ENCODE data around the gene MBTPS1.
A peak's percentile ranks its signal among the peaks of the same experiment; 100 is the strongest.

Gene MBTPS1

DNA sequence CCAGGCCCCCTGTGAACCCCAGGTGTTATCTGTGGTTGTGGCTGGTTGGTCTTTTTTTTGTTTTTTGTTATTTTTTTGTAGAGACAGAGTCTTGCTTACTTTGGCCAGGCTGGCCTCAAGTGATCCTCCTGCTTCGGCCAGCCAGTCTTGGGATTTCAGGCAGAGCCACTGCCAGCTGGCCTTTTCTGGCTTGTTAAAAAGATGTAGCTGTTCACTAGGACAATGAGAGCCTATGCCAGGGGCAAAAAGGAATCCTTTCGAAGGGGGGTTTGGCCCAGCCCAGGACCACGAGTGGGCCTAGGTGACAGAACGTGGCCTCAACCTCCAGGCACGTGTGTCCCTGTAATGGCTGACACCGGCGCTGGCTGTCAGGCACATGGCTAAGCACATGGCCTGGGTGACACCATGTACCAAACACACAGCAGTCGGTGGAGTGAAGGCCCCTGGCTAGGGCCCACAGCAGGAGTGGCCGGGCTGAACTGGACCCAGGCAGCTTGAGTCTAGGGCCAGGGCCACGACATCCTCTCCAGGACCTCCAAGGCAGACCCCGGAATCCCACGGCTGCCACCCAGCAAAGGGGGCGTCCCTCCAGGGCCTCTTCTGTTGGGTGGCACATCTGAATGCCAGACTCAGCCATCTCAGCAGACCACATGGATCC, 67.2 kb downstream of the MBTPS1 start:
- no peak for DNase-seq

- DNase-seq: no peak
These were observed 67.9 kb downstream of the MBTPS1 start for GRCh38 chr16:84048871-84049270.

DNA sequence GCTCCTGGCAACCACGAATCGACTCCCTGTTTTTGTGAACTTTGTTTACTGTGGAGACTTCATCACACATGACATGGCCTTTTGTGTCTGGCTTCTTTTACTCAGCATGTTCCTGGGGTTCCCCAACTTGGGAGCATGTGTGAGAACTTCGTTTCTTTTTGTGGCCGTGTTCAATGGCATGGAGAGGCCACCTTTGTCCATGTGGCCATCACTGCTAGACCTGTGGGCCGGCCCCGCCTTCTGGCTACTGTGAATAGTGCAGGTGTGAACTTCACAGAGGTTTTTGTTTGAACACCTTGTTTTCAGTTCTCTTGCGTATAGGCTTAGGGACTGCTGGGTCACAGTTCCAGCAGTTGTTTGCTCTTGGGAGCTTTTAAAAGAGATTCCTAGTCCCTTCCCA, 68.5 kb downstream of the MBTPS1 start:
- peak in 1 of 2 experiments; percentile 8 for DNase-seq

DNA sequence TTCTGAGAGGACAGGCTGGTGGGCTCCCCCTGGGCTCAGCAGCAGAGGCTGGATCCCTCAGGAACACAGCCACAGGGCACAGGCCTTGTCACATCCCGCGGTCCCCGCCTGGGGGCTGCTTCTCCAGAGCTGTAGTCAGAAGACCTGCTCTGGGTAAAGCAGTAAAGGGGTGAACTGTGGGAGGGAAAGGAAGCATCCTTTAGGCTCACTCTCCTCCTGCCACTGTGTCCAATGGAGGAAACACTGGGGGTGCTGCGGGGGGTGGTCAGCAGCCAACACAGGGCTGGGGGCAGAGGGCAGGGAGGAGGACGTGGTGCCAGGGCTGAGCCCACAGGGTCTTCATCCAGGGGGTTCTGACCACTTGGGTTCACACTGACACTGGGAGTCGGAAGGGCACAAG, 69.1 kb downstream of the MBTPS1 start:
- DNase-seq: no peak

DNA sequence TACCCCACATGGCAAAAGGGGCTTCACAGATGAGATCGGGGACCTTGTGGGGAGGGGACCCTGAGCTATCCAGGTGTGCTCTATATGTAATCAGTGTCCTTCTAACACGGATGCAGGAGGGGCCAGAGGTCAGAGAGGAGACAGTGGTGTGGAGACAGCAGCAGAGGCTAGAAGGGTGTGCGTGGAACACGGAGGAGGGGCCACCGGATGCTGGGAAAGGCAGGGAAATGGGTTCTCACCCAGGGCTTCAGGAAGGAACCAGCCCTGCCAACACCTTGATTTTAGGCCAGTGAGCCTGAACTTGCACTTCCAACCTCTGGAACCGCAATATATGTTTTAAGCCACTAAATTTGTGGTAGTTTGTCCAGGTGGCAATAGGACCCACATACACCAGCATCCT, 69.5 kb downstream of the MBTPS1 start:
- no peak for DNase-seq

- DNase-seq: no peak
These were observed 70.8 kb downstream of the MBTPS1 start for GRCh38 chr16:84045818-84046470.

DNA sequence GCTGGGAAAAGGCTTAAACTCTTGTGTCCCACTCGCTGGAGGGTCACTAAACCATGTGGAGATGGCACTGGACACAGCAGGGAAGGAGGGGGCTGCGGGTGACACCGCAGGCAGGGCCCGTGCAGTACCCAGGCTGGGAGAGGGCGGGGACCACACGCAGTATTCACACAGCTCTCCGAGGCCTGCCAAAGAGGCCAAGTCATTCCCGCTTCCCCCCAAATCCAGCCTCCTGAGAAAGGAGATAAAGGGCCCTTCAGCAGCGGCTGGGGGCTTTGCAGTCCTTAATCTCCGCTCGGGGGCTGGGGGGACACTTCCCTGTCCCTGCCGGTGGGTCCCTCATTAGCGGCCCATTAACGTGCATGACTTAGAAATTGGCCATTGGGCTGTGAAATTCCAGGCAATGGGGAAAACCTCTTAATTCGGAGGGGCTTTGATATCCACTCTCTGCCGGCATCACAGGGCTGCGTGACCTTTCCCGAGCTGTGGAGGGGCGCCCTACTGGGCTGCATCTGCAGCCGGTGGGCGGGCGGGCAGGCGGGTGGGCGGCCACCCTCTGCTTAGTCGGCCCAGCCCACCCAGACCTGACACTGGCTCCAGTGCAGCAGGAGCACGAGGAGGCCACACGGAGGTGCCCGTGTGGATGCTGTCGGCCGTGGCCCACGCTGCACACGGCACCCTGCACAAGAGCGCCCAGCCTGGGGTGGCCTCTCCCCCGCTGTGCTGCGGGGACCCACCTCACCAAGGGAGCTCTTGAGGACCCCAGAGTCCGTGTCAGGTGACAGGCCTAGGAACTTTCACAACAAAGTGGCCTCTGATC, 71.5 kb downstream of the MBTPS1 start:
- DNase-seq: no peak

DNA sequence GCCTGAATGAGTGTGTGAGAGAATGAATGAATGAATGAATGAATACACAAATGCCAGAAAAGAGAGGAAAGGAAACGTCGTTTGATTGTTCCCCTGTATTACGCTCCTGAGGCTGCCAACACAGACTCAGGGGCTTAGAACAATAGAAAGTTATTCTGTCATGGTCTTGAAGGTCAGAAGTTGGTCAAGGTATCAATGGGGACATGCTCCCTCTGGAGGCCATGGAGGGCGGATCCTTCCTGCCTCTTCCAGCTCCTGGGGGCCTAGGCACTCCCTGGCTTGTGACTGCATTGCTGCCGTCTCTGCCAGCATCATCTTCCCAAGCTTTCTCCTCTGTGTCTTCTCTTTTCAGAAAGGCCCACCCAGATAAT, 72.6 kb downstream of the MBTPS1 start:
- DNase-seq: no peak

- DNase-seq: no peak
These were observed 73.1 kb downstream of the MBTPS1 start for GRCh38 chr16:84043486-84044117.

DNA sequence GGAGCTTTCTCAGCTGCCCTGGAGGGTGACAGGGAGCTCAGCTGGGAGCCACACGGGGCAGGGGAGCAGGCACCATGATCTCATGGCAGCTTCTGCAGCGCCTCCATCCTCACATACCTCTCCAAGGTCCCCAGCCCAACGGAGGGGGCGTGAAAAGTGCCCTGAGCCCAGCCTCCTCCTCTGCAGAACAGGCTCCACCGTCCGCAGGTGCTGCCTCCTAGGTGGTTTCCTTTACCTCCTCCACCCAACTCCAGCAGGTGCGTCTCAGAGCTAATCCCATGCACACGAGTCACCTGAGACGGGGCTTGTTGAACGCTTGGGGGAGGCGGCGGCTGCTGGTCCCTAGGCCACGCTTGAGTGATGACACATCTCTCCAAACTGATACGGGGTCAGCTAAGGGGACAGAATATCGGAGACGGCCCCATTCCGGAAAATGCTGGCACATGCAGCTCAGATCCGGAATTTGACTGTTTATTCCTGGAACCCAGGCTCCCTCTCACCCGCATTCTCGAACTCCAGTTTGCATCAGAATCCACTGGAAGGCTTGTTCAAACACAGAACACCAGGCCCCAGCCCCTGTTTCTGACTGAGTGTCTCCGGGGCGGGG, 73.8 kb downstream of the MBTPS1 start:
- DNase-seq: peak in 1 of 2 experiments; percentile 38

DNA sequence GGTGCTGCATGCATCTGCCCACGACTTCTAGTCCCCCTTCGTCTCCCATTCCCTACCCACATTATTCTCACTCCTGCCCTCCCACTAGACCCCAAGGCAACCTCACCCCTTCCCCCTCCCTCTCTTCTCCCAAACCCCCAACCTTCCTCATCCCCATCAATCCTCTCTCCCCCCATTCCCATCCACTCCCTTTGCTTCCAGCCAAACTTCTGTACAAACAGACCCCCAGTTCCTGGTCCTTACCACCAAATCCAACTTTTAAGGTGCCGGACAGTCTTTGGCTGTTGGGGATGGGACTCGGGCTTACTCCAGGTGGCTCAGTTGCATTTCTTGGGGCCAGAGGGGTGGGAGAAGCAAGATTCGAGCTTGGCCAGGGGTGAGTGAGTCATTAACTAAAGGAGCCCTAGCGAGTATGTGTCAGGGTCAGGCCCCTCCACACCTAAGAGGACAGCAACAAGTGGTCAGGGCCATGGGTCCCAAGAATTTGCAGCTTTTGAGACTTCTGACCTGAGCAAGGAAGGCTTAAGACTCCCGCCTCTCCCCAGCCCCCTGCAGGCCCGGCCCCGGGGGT, 74.3 kb downstream of the MBTPS1 start, which contains the start of gene SLC38A8:
Gene SLC38A8 (minus strand): TSS at position 488 of the 571 bp plus-strand sequence. CDS start 638 bp downstream, outside the sequence.
- DNase-seq: no peak

DNA sequence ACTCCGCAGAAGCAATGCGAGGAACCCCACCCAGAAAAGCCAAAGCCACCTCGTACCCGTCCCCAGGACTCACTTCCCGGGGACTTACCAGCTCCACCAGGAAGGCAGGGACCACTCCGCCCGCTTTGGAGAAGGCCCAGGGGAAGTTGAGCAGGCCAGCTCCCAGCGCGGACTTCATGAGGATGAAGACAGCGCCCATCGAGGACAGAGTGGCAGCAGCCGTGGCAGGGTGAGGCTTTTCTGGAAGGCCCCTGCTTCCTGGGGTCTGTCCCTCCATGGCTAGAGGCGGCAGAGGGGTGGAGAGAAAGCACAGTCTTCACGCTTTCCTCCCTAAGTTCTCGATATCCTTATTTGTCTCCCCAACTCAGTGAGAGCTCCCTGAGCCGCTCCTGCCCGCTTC, 74.9 kb downstream of the MBTPS1 start:
- no peak for DNase-seq

GRCh38 chr16:84040823-84041820, 75.6 kb downstream of the MBTPS1 start:
- no peak for DNase-seq

GRCh38 chr16:84040226-84040822, 76.4 kb downstream of the MBTPS1 start:
- DNase-seq: no peak

DNA sequence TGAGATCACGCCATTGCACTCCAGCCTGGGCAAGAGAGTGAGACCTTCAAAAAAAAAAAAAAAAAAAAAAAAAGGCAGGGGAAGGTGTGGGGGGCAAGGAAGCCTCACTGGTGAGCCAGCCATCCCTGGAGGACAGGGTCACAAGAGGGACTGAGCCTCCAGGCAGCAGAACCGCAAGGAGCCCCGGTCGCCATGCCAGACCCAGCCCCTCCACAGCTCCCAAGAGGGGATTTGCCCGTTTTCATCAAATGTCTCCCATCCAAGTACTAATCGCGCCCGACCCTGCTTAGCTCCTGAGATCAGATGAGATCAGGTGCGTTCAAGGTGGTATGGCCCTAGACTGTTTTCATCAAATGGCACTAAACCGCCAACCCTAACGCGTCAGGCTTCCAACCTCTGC, 77.0 kb downstream of the MBTPS1 start:
- no peak for DNase-seq

DNA sequence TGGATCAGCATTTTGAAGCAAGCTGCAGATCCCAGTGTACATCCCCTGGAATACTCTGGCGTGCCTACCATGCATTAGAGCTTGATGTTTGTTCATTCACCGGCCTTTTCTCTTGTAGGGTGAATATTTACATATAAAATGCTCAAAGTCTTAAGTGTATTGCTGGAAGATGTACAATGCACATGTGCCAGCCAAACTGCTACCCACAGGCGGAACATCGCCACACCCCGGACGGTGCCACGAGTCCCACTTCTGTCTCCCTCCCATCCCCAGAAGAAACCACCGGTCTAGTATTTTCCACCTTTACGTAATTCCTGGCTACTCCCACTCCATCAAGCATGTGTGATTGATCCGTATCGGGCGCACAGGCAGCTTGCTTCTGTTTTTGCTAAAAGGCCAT, 78.3 kb downstream of the MBTPS1 start:
- no peak for DNase-seq

- peak in 1 of 2 experiments; percentile 9 for DNase-seq
These were observed 79.7 kb downstream of the MBTPS1 start for GRCh38 chr16:84036982-84037425.

DNA sequence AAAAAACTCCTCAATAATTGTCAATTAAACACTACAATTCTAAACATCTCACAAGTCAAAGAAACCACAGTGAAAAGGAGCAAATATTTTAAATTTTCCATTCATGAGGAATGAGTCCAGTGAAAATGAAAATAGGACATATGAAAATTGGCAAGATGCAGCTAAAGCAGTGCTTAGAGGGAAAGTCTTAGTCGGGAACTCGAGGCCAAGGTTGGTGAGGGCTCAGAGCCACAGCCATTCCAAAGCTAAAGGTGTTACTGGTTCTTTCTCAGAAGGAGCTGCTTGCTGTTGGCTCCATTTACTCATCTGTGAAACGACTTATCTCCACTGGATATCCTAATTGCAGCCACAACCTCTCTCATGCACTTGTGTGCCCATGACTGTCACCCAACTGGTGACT, 80.6 kb downstream of the MBTPS1 start:
- no peak for DNase-seq

DNA sequence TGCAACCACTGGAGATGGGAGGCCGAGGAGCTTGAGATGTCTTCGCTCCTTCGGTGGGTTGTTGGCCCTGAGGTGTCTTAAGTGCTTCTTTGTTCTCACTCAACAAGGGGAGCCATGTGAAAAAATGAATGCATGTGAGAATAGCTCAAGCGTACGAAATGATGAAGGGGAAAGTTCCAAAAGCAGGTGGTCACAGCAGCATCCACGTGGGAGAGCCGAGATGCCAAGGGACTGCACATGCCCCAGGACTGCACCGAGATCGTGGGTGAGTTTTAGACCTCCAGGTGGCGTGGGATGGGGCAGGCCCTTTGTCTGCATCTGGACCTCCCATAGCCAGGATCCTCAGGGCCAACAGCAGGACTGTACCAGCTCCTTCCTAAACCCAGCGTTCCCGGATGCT, 82.2 kb downstream of the MBTPS1 start:
- DNase-seq: no peak
